Chondrocyte (in vitro differentiated cells): ENCODE data around the gene KLHL17. TPM values are rescaled to one million over a fixed set of nuclear protein-coding genes. Genes with fewer than 3 reads are reported as not detected.
A peak's percentile ranks its signal among the peaks of the same experiment; 100 is the strongest.

Experiments
- DNase-seq: peaks from one replicate; pipeline ENCODE4 v3.0.0; 2021; ENCODE audit warnings: mixed read lengths, low spot score
- H3K27ac Mint-ChIP-seq: one replicate; pipeline ENCODE4 v1.8.0; 2021; ENCODE audit warnings: mild to moderate bottlenecking, moderate library complexity, mixed read lengths; ENCODE audit not compliant: unreplicated experiment
- H3K27me3 Mint-ChIP-seq: 2 replicates; pipeline ENCODE4 v1.8.0; 2021; ENCODE audit warnings: low read depth, mixed read lengths
- H3K36me3 Mint-ChIP-seq: 2 replicates; pipeline ENCODE4 v1.8.0; 2021; ENCODE audit warnings: low read depth, mixed read lengths
- H3K4me1 Mint-ChIP-seq: 2 replicates; pipeline ENCODE4 v1.8.0; 2021; ENCODE audit warnings: low read depth, mild to moderate bottlenecking, mixed read lengths
- H3K4me3 Mint-ChIP-seq: one replicate; pipeline ENCODE4 v1.8.0; 2021; ENCODE audit warnings: mild to moderate bottlenecking, moderate library complexity, mixed read lengths; ENCODE audit not compliant: unreplicated experiment
- H3K9me3 Mint-ChIP-seq: 2 replicates; pipeline ENCODE4 v1.8.0; 2021; ENCODE audit warnings: low read depth, mixed read lengths
- total RNA-seq: library from RNA; stranded (reverse); gene quantifications from 3 replicates; pipeline ENCODE4 v1.2.1, GENCODE V29; 2021
- TF ChIP-seq, protein P1 (sequence below): fragments of 200-600 bp; sonication (generic); IDR thresholded peaks from 2 replicates; pipeline ENCODE4 v1.5.0; 2021; ENCODE audit warnings: antibody characterized with exemption, mild to moderate bottlenecking, moderate library complexity

KLHL17 gene
- total RNA-seq, 1 donor from 2014 or later: 19.1 TPM

DNA sequence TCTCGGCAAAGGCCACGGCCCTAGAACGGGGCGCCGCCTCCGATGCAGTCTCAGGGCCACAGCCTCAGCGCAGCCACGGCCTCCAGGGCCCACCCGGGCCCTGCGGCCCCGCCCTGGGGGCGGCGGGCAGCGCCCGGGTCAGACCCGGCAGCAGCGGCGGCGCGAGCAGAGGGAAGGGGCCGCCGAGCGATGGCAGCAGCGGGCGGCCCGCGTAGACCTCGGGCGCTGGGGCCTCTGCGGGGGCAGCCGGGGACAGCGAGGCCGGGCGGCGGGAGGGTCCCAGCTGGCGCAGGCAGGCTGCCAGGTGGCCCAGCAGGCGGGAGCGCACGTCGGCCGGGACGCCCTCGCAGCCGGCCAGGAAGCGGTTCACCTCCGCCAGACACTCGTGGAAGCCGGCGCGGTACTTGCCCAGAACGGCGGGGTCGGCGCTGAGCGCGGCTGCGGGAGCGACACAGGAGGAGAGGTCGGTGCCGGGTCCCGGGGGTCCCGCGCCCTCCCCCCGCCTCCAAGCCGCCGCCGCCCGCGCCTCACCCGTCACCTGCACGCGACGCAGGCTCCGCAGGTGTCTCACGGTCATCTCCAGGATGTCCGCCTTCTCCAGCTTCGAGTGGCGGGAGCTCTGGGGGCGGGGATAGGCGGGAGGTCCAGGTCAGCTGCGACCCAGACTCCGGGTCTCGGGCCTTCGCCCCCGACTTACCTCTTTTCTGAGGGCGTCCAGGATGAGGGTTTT is 38.8 kb downstream of the KLHL17 start:
- H3K4me1 Mint-ChIP-seq: peaks cover 17% of the 10 kb centered on the region
- H3K9me3 Mint-ChIP-seq: no peaks in the 10 kb centered on the region
- H3K4me3 Mint-ChIP-seq: peak overlapping the region; percentile 72
- TF ChIP-seq, protein P1, sequence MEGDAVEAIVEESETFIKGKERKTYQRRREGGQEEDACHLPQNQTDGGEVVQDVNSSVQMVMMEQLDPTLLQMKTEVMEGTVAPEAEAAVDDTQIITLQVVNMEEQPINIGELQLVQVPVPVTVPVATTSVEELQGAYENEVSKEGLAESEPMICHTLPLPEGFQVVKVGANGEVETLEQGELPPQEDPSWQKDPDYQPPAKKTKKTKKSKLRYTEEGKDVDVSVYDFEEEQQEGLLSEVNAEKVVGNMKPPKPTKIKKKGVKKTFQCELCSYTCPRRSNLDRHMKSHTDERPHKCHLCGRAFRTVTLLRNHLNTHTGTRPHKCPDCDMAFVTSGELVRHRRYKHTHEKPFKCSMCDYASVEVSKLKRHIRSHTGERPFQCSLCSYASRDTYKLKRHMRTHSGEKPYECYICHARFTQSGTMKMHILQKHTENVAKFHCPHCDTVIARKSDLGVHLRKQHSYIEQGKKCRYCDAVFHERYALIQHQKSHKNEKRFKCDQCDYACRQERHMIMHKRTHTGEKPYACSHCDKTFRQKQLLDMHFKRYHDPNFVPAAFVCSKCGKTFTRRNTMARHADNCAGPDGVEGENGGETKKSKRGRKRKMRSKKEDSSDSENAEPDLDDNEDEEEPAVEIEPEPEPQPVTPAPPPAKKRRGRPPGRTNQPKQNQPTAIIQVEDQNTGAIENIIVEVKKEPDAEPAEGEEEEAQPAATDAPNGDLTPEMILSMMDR: peak; percentile 31
- H3K27me3 Mint-ChIP-seq: no peaks in the 10 kb centered on the region
- no peaks in the 10 kb centered on the region for H3K36me3 Mint-ChIP-seq
- H3K27ac Mint-ChIP-seq: no peak overlapping the region
- no peak for DNase-seq

DNA sequence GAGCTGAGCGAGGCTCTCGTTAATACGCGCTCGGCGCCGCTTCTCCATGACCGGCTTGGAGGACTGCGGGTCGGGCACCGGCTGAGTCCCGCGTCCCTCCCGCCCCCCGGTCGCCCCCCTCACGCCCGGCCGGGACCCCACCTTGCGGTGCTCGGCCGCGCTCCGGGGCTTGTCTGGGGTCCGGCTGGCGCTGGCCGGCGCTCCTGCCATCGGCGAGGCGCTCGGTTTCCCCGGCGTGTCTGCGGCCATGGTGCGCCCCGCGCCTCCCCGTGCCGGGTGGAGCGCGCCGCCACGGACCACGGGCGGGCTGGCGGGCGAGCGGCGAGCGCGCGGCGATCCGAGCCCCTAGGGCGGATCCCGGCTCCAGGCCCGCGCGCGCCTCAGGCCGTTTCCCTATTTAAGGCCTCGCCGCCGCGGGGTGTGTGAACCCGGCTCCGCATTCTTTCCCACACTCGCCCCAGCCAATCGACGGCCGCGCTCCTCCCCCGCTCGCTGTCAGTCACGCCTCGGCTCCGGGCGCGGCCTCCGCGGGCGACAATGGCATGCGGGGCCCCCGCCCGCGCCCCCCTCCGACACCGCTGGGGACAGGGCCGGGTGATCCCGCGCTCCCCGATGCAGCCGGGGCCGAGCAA is 39.5 kb downstream of the KLHL17 start, which contains the start of gene HES4:
TSS of gene HES4 (minus strand) at position 373 of the 632 bp plus-strand sequence. CDS start at position 249, 124 bp downstream.
- peak within 1 kb of the TSS; percentile 91 for H3K4me3 Mint-ChIP-seq
- peaks cover 3% of the 10 kb centered on the region for H3K36me3 Mint-ChIP-seq
- H3K9me3 Mint-ChIP-seq: no peaks in the 10 kb centered on the region
- peak within 1 kb of the TSS; percentile 99 for H3K27ac Mint-ChIP-seq
- DNase-seq: peak; percentile 97
- H3K27me3 Mint-ChIP-seq: no peaks in the 10 kb centered on the region
- TF ChIP-seq, protein P1: no peak
- peaks cover 23% of the 10 kb centered on the region for H3K4me1 Mint-ChIP-seq

DNA sequence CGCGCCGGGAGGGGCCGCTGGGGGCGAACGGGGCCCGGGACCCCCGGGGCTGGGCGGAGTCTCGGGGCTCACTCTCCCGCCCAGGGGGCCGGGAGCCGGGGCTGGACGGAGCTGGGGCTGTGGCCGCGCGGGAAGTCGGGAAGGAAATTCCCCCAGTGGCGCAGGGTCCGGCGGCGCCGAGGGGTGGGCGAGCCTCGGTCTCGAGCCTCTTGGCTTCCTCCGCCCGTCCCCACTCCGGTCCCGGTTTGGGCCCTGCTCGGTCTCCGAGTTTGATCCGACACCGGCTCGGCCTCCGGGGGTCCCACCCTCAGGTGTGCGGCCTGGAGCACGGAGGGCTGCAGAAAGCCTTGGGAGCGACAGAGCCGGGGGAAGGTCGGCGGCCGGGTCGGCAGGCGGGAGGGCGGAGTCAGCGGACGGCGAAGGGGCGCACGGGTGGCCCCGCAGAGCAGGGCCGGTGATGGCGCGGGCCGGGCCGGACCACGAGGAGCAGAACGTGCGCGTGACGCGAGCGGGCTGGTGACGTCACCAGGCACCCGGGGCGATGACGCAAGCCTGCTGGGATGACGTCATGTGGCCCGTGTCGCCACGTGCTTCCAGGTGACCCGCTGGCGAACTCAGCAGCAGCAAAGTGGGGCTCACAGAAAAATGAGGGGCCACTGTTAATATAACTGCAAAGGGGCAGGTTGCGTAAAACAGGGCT is 40.1 kb downstream of the KLHL17 start:
- Mint-ChIP-seq H3K27ac (peak overlapping the region; percentile 99), H3K9me3 (no peaks in the 10 kb centered on the region), H3K36me3 (peaks cover 4% of the 10 kb centered on the region), H3K4me1 (peaks cover 29% of the 10 kb centered on the region), H3K4me3 (peak overlapping the region; percentile 91), H3K27me3 (no peaks in the 10 kb centered on the region)
- peak; percentile 97 for DNase-seq
- TF ChIP-seq, protein P1: no peak

DNA sequence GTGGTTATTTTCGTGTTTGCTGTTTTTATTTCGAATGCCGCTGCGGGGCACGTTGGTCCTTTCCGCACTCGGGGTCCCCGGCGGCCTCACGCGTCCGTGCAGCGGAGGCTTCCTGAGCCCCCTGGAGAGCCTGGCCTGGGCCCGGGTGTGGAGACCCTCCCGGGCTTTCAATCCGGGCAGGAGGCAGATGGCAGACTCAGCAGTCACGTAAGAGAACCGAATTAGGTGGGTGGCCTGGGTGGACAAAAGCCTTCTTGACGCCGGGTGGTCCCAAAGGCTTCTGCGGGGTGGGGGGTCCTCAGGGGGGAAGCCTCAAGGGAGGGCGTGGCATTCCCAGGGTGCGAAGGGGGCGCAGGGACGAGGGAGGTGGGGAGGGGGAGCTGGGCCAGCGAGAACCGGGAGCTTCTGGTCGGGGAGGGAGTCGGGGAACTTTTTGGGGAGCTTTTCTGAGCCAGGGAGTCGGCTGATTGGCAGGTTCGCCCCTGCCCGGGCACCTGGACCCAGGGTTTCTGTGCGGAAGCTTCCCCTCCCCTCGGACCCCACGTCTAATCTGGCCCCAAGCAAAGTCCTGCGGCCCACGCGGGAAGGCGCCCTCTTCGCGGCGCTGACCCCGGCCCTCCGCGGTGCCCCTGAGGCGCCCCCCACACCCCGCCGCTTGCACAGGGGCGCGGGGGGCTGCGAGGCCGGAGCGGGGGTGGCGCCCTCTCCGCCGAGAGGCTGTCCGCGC is 40.8 kb downstream of the KLHL17 start:
- Mint-ChIP-seq H3K9me3 (no peaks in the 10 kb centered on the region), H3K4me3 (peak overlapping the region; percentile 91), H3K27me3 (no peaks in the 10 kb centered on the region), H3K36me3 (peaks cover 4% of the 10 kb centered on the region), H3K4me1 (peaks cover 29% of the 10 kb centered on the region), H3K27ac (peak overlapping the region; percentile 99)
- no peak for DNase-seq
- TF ChIP-seq, protein P1: no peak
